Measurements from ENCODE around the gene NRXN2. TPM values are rescaled to one million over a fixed set of nuclear protein-coding genes. Genes with fewer than 3 reads are reported as not detected.

The NRXN2 gene
- total and polyA plus RNA-seq, 4 donors = 0.17 to 2.8 (median 1.4) TPM

- Histone ChIP-seq H3K9me3 (ENCODE audit: control insufficient read depth in 4 of 4, low read length in 3 of 4) (no peaks in the 10 kb centered on the region), H3K36me3 (ENCODE audit: control insufficient read depth in 4 of 4, insufficient read depth in 3 of 4, low read depth in 1 of 4, low read length in 3 of 4) (no peaks in the 10 kb centered on the region), H3K4me3 (ENCODE audit: low read depth in 1 of 3, low read length in 3 of 3) (no peak overlapping the region), H3K27me3 (ENCODE audit: control insufficient read depth in 4 of 4, insufficient read depth in 4 of 4, low read length in 3 of 4) (no peaks in the 10 kb centered on the region), H3K27ac (ENCODE audit: low read depth in 1 of 2, low read length in 2 of 2) (no peak overlapping the region), H3K9ac (ENCODE audit: low read depth in 1 of 2, low read length in 2 of 2) (no peak overlapping the region), H3K4me1 (ENCODE audit: control insufficient read depth in 4 of 4, insufficient read depth in 4 of 4, low read length in 3 of 4) (no peaks in the 10 kb centered on the region)
- TF ChIP-seq YY1 (IDR thresholded peaks at IDR 0.05) (no peak), ATF3 (IDR thresholded peaks at IDR 0.05) (no peak), SP1 (IDR thresholded peaks at IDR 0.05) (no peak), FOXA1 (IDR thresholded peaks at IDR 0.05) (no peak), RAD21 (IDR thresholded peaks at IDR 0.05) (no peak)
- no peak for DNase-seq (ENCODE audit: low spot score)
- 92% methylated on average over 6 of the region's 6 CpGs for WGBS
Measured at GRCh38 chr11:64632237-64632636, 90.8 kb downstream of the NRXN2 start.

GRCh38 chr11:64631675-64632074 is 91.3 kb downstream of the NRXN2 start:
- H3K36me3 ChIP-seq (ENCODE audit: control insufficient read depth in 4 of 4, insufficient read depth in 3 of 4, low read depth in 1 of 4, low read length in 3 of 4) = no peaks in the 10 kb centered on the region
- no peak for TF ChIP-seq TAF1 (conservative IDR thresholded peaks at IDR 0.05)
- TF ChIP-seq REST (IDR thresholded peaks at IDR 0.05) = no peak
- TF ChIP-seq FOXA1 (IDR thresholded peaks at IDR 0.05) = no peak
- TF ChIP-seq HNF4A (conservative IDR thresholded peaks at IDR 0.05) = no peak
- no peak for TF ChIP-seq YY1 (IDR thresholded peaks at IDR 0.05)
- no peak for TF ChIP-seq RXRA (IDR thresholded peaks at IDR 0.05)
- no peak for TF ChIP-seq GABPA (IDR thresholded peaks at IDR 0.05 in 1 of 2, conservative IDR thresholded peaks at IDR 0.05 in 1 of 2)
- no peak for TF ChIP-seq FOXA2 (IDR thresholded peaks at IDR 0.05)
- H3K27ac ChIP-seq (ENCODE audit: low read depth in 1 of 2, low read length in 2 of 2) = no peak overlapping the region
- 85% methylated on average over 4 of the region's 4 CpGs for WGBS
- H3K4me1 ChIP-seq (ENCODE audit: control insufficient read depth in 4 of 4, insufficient read depth in 4 of 4, low read length in 3 of 4) = no peaks in the 10 kb centered on the region
- no peaks in the 10 kb centered on the region for H3K27me3 ChIP-seq (ENCODE audit: control insufficient read depth in 4 of 4, insufficient read depth in 4 of 4, low read length in 3 of 4)
- no peak overlapping the region for H3K9ac ChIP-seq (ENCODE audit: low read depth in 1 of 2, low read length in 2 of 2)
- no peak for DNase-seq (ENCODE audit: low spot score)
- H3K9me3 ChIP-seq (ENCODE audit: control insufficient read depth in 4 of 4, low read length in 3 of 4) = no peaks in the 10 kb centered on the region
- H3K4me3 ChIP-seq (ENCODE audit: low read depth in 1 of 3, low read length in 3 of 3) = no peak overlapping the region

GRCh38 chr11:64629796-64630562 is 93.0 kb downstream of the NRXN2 start:
- no peaks in the 10 kb centered on the region for H3K27me3 ChIP-seq (ENCODE audit: control insufficient read depth in 4 of 4, insufficient read depth in 4 of 4, low read length in 3 of 4)
- H3K9me3 ChIP-seq (ENCODE audit: control insufficient read depth in 4 of 4, low read length in 3 of 4) = no peaks in the 10 kb centered on the region
- H3K36me3 ChIP-seq (ENCODE audit: control insufficient read depth in 4 of 4, insufficient read depth in 3 of 4, low read depth in 1 of 4, low read length in 3 of 4) = no peaks in the 10 kb centered on the region
- WGBS = 39% methylated on average over 56 of the region's 56 CpGs
- DNase-seq (ENCODE audit: low spot score) = peak; percentile 43
- no peak overlapping the region for H3K27ac ChIP-seq (ENCODE audit: low read depth in 1 of 2, low read length in 2 of 2)
- no peaks in the 10 kb centered on the region for H3K4me1 ChIP-seq (ENCODE audit: control insufficient read depth in 4 of 4, insufficient read depth in 4 of 4, low read length in 3 of 4)
- H3K9ac ChIP-seq (ENCODE audit: low read depth in 1 of 2, low read length in 2 of 2) = no peak overlapping the region
- H3K4me3 ChIP-seq (ENCODE audit: low read depth in 1 of 3, low read length in 3 of 3) = no peak overlapping the region
- TF ChIP-seq ZBTB33 (IDR thresholded peaks at IDR 0.05) = no peak
- no peak for TF ChIP-seq RAD21 (IDR thresholded peaks at IDR 0.05)
- TF ChIP-seq NR2F2 (IDR thresholded peaks at IDR 0.05) = no peak
- TF ChIP-seq EGR1 (IDR thresholded peaks at IDR 0.05; ENCODE audit: low read depth in 2 of 2) = no peak
- TF ChIP-seq YY1 (IDR thresholded peaks at IDR 0.05) = no peak

Data from liver (tissue), 9 donors.